ENCODE results near the gene ZGPAT. TPM values are rescaled to one million over a fixed set of nuclear protein-coding genes. Genes with fewer than 3 reads are reported as not detected.

ZGPAT gene
- total RNA-seq, 1 experiment from 2014 or later: 37.9 TPM

DNA sequence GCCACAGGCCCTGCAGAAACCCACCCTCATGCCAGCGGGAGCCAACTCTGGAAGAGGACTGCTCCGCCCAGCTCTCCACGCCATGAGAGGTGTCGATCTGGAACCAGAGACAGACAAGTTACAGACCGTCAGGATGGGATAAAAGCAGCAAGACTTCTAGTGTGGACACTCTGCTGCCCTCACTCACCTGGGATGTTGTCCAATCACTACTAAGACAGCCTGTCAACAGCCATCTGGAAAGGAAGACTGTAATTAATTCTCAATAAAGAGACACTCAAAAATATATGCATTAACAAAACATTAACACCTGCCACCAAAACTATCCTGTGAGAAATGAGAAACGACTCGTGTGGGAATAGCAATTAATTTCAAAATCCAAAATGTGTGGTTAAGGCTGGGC, 60.0 kb downstream of the ZGPAT start:
- Histone ChIP-seq H3K36me3 (ENCODE audit: low read depth, low read length) (no peaks in the 10 kb centered on the region), H3K9ac (ENCODE audit: low read length) (no peak overlapping the region), H2AFZ (ENCODE audit: low read length) (no peak overlapping the region), H3K79me2 (ENCODE audit: low read length) (no peaks in the 10 kb centered on the region), H4K20me1 (ENCODE audit: low read length) (no peaks in the 10 kb centered on the region), H3K4me3 (ENCODE audit: low read length) (no peak overlapping the region), H3K9me2 (replicated peaks; ENCODE audit: low read length) (no peaks in the 10 kb centered on the region), H3K27ac (ENCODE audit: low read length) (no peak overlapping the region), H3K4me1 (ENCODE audit: insufficient read depth, low read length) (peaks cover 4% of the 10 kb centered on the region), H3F3A (ENCODE audit: low read length, unreplicated experiment) (no peaks in the 10 kb centered on the region), H3K27me3 (ENCODE audit: low read length) (no peaks in the 10 kb centered on the region), H3K9me3 (ENCODE audit: low read length) (no peaks in the 10 kb centered on the region), H3K4me2 (ENCODE audit: low read length) (no peak overlapping the region)
- no peak for DNase-seq
- CTCF ChIA-PET: no interaction called here
- intact Hi-C loops (cut with micrococcal nuclease): no loop called here
- BruUV-seq (replicated peaks): no TSS peak
- TF ChIP-seq, protein P1, sequence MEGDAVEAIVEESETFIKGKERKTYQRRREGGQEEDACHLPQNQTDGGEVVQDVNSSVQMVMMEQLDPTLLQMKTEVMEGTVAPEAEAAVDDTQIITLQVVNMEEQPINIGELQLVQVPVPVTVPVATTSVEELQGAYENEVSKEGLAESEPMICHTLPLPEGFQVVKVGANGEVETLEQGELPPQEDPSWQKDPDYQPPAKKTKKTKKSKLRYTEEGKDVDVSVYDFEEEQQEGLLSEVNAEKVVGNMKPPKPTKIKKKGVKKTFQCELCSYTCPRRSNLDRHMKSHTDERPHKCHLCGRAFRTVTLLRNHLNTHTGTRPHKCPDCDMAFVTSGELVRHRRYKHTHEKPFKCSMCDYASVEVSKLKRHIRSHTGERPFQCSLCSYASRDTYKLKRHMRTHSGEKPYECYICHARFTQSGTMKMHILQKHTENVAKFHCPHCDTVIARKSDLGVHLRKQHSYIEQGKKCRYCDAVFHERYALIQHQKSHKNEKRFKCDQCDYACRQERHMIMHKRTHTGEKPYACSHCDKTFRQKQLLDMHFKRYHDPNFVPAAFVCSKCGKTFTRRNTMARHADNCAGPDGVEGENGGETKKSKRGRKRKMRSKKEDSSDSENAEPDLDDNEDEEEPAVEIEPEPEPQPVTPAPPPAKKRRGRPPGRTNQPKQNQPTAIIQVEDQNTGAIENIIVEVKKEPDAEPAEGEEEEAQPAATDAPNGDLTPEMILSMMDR (conservative IDR thresholded peaks at IDR 0.05; ENCODE audit: low read depth, low read length): no peak
- TF ChIP-seq EZH2phosphoT487 (IDR thresholded peaks at IDR 0.05; ENCODE audit: borderline replicate concordance, low read length): no peak
- no peak for TF ChIP-seq EZH2 (IDR thresholded peaks at IDR 0.05; ENCODE audit: low read length, unreplicated experiment)
- POLR2A ChIA-PET (ENCODE audit: unreplicated experiment): no interaction called here
- no peak for ATAC-seq

DNA sequence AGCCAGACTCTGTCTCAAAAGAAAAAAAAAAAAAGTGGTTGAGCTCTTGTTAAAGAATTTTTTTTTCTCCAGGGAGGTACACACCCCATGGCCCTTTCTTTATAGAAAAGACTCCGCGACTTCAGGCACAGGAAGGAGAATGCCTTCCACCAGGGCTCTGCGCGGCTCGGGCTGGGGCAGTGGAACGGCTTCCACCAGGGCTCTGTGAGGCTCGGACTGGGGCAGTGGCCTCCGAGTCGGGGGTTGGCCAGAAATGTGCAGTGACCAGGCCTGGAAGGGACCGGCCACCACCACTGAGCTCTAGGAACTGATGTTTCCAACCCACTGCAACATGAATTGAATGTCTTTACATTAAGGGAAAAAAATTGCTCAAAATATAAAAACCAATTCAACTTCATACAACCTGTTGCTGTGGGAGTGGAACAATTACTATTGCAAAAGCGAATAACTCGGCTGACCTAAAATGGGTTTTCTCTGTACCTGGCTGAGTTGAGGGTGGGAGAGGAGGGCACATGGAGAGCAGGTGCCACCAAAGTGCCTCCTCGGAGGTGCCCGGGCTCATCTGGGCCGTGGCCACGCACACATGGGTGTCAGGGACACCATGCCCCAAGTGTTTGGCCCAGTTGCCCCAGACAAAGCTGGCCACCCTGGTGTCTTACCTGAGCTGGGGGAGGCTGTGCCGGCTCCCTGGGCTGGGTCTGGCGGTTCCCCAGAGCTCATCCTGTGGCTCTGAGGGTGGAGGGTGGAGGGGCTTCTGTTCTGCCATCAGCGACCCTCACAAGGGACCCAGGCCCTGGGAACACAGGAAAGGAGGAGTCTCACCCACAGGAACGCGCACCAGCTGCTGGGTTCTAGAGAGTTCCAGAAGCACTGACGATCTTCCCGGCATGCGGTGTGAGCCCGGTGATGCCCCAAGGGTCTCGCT, 61.0 kb downstream of the ZGPAT start:
- BruUV-seq (replicated peaks): no TSS peak
- ChIA-PET CTCF (no interaction called here), POLR2A (ENCODE audit: unreplicated experiment) (no interaction called here)
- ATAC-seq (no peak), DNase-seq (no peak)
- Histone ChIP-seq H3K4me3 (ENCODE audit: low read length) (no peak overlapping the region), H3K27me3 (ENCODE audit: low read length) (no peaks in the 10 kb centered on the region), H3F3A (ENCODE audit: low read length, unreplicated experiment) (no peaks in the 10 kb centered on the region), H3K36me3 (ENCODE audit: low read depth, low read length) (no peaks in the 10 kb centered on the region), H3K9me3 (ENCODE audit: low read length) (no peaks in the 10 kb centered on the region), H3K27ac (ENCODE audit: low read length) (no peak overlapping the region), H3K79me2 (ENCODE audit: low read length) (no peaks in the 10 kb centered on the region), H3K4me1 (ENCODE audit: insufficient read depth, low read length) (peaks cover 13% of the 10 kb centered on the region), H3K9ac (ENCODE audit: low read length) (no peak overlapping the region), H2AFZ (ENCODE audit: low read length) (no peak overlapping the region), H3K9me2 (replicated peaks; ENCODE audit: low read length) (no peaks in the 10 kb centered on the region), H3K4me2 (ENCODE audit: low read length) (no peak overlapping the region), H4K20me1 (ENCODE audit: low read length) (no peaks in the 10 kb centered on the region)
- TF ChIP-seq, protein P1 (conservative IDR thresholded peaks at IDR 0.05; ENCODE audit: low read depth, low read length): no peak
- intact Hi-C loops (cut with micrococcal nuclease): no loop called here

- no peaks in the 10 kb centered on the region for H3K36me3 ChIP-seq (ENCODE audit: low read depth, low read length)
- H3F3A ChIP-seq (ENCODE audit: low read length, unreplicated experiment): no peaks in the 10 kb centered on the region
- H3K4me2 ChIP-seq (ENCODE audit: low read length): no peak overlapping the region
- H3K4me1 ChIP-seq (ENCODE audit: insufficient read depth, low read length): peaks cover 13% of the 10 kb centered on the region
- no peak overlapping the region for H2AFZ ChIP-seq (ENCODE audit: low read length)
- no peaks in the 10 kb centered on the region for H4K20me1 ChIP-seq (ENCODE audit: low read length)
- no peak overlapping the region for H3K4me3 ChIP-seq (ENCODE audit: low read length)
- BruUV-seq (replicated peaks): no TSS peak
- intact Hi-C loops (cut with micrococcal nuclease): no loop called here
- ATAC-seq (no peak), DNase-seq (no peak)
- H3K9me2 ChIP-seq (replicated peaks; ENCODE audit: low read length): no peaks in the 10 kb centered on the region
- H3K9me3 ChIP-seq (ENCODE audit: low read length): no peaks in the 10 kb centered on the region
- no peak overlapping the region for H3K9ac ChIP-seq (ENCODE audit: low read length)
- TF ChIP-seq, protein P1 (conservative IDR thresholded peaks at IDR 0.05; ENCODE audit: low read depth, low read length): no peak
- TF ChIP-seq EZH2 (IDR thresholded peaks at IDR 0.05; ENCODE audit: low read length, unreplicated experiment): no peak
- TF ChIP-seq EZH2phosphoT487 (IDR thresholded peaks at IDR 0.05; ENCODE audit: borderline replicate concordance, low read length): no peak
- CTCF ChIA-PET: no interaction called here
- POLR2A ChIA-PET (ENCODE audit: unreplicated experiment): no interaction called here
- no peaks in the 10 kb centered on the region for H3K27me3 ChIP-seq (ENCODE audit: low read length)
- no peak overlapping the region for H3K27ac ChIP-seq (ENCODE audit: low read length)
- no peaks in the 10 kb centered on the region for H3K79me2 ChIP-seq (ENCODE audit: low read length)
Measured at GRCh38 chr20:63769891-63770474, 62.1 kb downstream of the ZGPAT start.
